NT2/D1 (cell line): ENCODE data around the gene TBPL1.

Experiments used
- YY1 ChIP-seq: IDR thresholded peaks from 2 replicates; pipeline ENCODE4 v1.6.1; 2011; ENCODE audit not compliant: insufficient read length, insufficient read depth
- ZNF274 ChIP-seq: IDR thresholded peaks from 2 replicates; pipeline ENCODE4 v1.6.1; 2011; ENCODE audit warnings: mild to moderate bottlenecking, low read depth, low read length

DNA sequence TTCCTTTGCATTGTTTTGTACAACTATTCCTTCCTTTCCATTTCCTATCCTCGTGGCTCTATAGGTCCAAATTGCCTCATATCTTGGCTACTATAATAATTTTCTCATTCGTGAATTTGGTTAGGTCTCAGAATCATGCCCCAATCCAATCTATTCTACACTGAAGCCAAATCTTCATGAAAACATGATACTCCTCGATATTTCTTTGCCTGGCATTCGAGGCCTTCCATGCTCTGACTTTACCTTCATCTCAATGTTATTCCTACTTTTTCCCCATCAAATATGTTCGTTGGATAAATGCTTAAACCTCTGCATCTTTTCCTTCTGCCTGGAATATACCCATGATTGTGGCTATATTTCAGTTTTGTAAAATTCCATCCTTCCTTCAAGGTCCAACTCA, 33.7 kb upstream of the TBPL1 start:
- TF ChIP-seq YY1 (no peak), ZNF274 (no peak)
